Erythroblast (primary cell): ENCODE results near the gene C2CD4A.

Experiments used
- GATA1 ChIP-seq: IDR thresholded peaks from 2 replicates; pipeline ENCODE4 v1.6.1; 2011; ENCODE audit warnings: low read depth, mild to moderate bottlenecking, control low read depth, low read length, moderate library complexity
- POLR2A ChIP-seq: IDR thresholded peaks from 2 replicates; pipeline ENCODE4 v1.6.1; 2011; ENCODE audit warnings: mild to moderate bottlenecking, low read length

DNA sequence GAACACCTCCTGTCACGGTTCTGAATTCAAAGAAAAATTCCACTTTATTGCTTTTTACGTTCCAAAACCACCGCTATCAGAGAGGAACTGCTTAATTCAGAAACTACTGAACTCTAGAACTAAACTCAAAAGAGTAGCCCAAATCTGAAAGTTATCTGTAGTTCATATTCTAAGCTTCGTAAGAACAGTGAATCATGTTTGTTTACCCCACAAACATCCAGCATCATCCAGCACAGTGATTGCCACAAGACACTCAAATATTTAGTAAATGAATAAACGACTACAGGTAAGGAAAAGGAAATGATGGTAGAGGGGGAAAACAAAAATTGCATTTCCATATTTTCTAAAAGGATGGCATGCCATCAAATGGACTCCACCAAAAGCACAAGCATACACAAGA is 38.9 kb upstream of the C2CD4A start:
- no peak for TF ChIP-seq POLR2A
- no peak for TF ChIP-seq GATA1
